ENCODE data around the gene RERE.

DNA sequence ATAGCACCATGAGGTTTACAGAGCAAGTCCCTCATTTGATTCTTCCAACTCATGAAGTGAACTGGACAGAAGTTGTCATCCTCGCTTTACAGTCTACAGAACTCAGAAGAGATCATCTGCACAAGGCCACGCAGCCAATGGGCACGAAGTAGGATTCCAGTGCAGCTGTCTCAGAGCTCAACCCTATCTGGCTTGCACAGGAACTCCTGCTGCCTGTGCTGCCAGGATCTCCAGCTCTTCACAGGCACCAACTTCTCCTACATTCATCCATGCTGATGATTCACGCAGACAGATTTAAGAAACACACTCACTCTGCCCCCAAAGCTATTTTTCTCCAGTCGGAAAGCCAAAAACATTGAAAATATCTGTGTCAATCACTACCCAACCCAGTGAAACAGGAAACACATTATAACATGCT, 157.0 kb downstream of the RERE start:
- no peak for TF ChIP-seq CTCF (IDR thresholded peaks at IDR 0.05)
- TF ChIP-seq POLR2A (IDR thresholded peaks at IDR 0.05): no peak
- TF ChIP-seq POLR2AphosphoS5 (IDR thresholded peaks at IDR 0.05; ENCODE audit: insufficient read depth in 1 of 2, low read depth in 1 of 2): peak in 1 of 2 donors; percentile 7
